PFSK-1 (cell line): Measurements from ENCODE around the gene PALLD.

ENCODE experiments used
- FOXP2 ChIP-seq: optimal IDR thresholded peaks from 2 replicates; pipeline ENCODE3; 2011; ENCODE audit warnings: borderline replicate concordance, control low read depth, inconsistent platforms; ENCODE audit not compliant: insufficient read depth; ENCODE audit errors: extremely low read length, extremely low read depth
- POLR2AphosphoS5 ChIP-seq: IDR thresholded peaks from 2 replicates; pipeline ENCODE4 v1.6.1; 2012; ENCODE audit warnings: low read depth, mild to moderate bottlenecking, control low read depth, low read length, moderate library complexity
- REST ChIP-seq, 2 experiments: IDR thresholded peaks; 2 replicates each; pipeline versions ENCODE4 v1.6.1 to v1.8.0; 2011 to 2012; ENCODE audit warnings: low read depth in 2 of 2, low read length in 2 of 2, control low read depth in 1 of 2, inconsistent platforms in 1 of 2, mild to moderate bottlenecking in 1 of 2, moderate library complexity in 1 of 2; ENCODE audit not compliant: insufficient read depth in 1 of 2
- SIN3A ChIP-seq: IDR thresholded peaks from 2 replicates; pipeline ENCODE4 v1.6.1; 2012; ENCODE audit warnings: mild to moderate bottlenecking, low read length, moderate library complexity, borderline replicate concordance; ENCODE audit not compliant: insufficient read depth
- TAF1 ChIP-seq: IDR thresholded peaks from 2 replicates; pipeline ENCODE4 v1.6.1; 2012; ENCODE audit warnings: low read length, control low read depth, borderline replicate concordance; ENCODE audit not compliant: insufficient read depth

GRCh38 chr4:168787801-168788595 is 291.1 kb downstream of the PALLD start:
- TF ChIP-seq TAF1 (no peak), POLR2AphosphoS5 (no peak), REST (IDR thresholded peaks at IDR 0.05; ENCODE audit: insufficient read depth in 1 of 2, low read depth in 2 of 2, low read length in 2 of 2) (no peak), SIN3A (no peak), FOXP2 (no peak)
